Neural crest cell (in vitro differentiated cells): ENCODE results near the gene CBR3. TPM values are rescaled to one million over a fixed set of nuclear protein-coding genes. Genes with fewer than 3 reads are reported as not detected.

Experiments used
- DNase-seq: peaks from one replicate; pipeline ENCODE4 v3.0.0; 2021; ENCODE audit warnings: low read depth, mixed read lengths, low spot score
- H3K27ac Mint-ChIP-seq: one replicate; pipeline ENCODE4 v1.8.0; 2021; ENCODE audit warnings: mild to moderate bottlenecking, mixed read lengths; ENCODE audit not compliant: unreplicated experiment
- H3K27me3 Mint-ChIP-seq: 2 replicates; pipeline ENCODE4 v1.8.0; 2021; ENCODE audit warnings: low read depth, mild to moderate bottlenecking, mixed read lengths
- H3K36me3 Mint-ChIP-seq: 2 replicates; pipeline ENCODE4 v1.8.0; 2021; ENCODE audit warnings: low read depth, mild to moderate bottlenecking, mixed read lengths
- H3K4me1 Mint-ChIP-seq: 2 replicates; pipeline ENCODE4 v1.8.0; 2021; ENCODE audit warnings: mixed read lengths
- H3K4me3 Mint-ChIP-seq: one replicate; pipeline ENCODE4 v1.8.0; 2021; ENCODE audit warnings: mild to moderate bottlenecking, mixed read lengths
- H3K9me3 Mint-ChIP-seq: 2 replicates; pipeline ENCODE4 v1.8.0; 2021; ENCODE audit warnings: mixed read lengths
- total RNA-seq: library from RNA; stranded (reverse); gene quantifications from 2 replicates; pipeline ENCODE4 v1.2.1, GENCODE V29; 2021
- TF ChIP-seq, protein P1 (sequence below): fragments of 200-600 bp; sonication (generic); conservative IDR thresholded peaks from 2 replicates; pipeline ENCODE4 v1.5.0; 2021; ENCODE audit warnings: antibody characterized with exemption, mild to moderate bottlenecking

CBR3 gene
- total RNA-seq, 1 donor from 2014 or later = 2.8 TPM

DNA sequence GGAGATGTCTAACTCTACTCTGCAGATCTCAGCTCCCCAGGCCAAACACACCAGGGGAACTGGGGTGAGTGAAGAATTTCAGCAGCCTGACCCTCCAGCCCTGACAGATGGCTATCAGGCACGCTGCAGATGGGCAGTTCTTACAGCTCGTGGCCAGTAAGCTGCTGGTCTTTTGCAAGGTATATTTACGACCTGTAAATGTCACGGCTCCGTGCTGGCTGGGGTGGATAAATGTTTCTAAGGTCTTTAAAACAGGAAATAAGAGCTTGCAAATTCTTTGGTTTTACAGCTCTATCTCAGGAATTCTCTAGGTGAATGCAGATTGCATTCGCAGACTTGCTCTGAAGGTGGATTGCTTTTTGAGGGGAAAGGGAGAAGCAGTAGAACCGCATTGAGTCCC lies 31.8 kb downstream of the CBR3 start:
- peaks cover 10% of the 10 kb centered on the region for H3K36me3 Mint-ChIP-seq
- H3K27me3 Mint-ChIP-seq = no peaks in the 10 kb centered on the region
- H3K4me3 Mint-ChIP-seq = no peak overlapping the region
- no peaks in the 10 kb centered on the region for H3K9me3 Mint-ChIP-seq
- H3K4me1 Mint-ChIP-seq = peaks cover 15% of the 10 kb centered on the region
- DNase-seq = no peak
- TF ChIP-seq, protein P1, sequence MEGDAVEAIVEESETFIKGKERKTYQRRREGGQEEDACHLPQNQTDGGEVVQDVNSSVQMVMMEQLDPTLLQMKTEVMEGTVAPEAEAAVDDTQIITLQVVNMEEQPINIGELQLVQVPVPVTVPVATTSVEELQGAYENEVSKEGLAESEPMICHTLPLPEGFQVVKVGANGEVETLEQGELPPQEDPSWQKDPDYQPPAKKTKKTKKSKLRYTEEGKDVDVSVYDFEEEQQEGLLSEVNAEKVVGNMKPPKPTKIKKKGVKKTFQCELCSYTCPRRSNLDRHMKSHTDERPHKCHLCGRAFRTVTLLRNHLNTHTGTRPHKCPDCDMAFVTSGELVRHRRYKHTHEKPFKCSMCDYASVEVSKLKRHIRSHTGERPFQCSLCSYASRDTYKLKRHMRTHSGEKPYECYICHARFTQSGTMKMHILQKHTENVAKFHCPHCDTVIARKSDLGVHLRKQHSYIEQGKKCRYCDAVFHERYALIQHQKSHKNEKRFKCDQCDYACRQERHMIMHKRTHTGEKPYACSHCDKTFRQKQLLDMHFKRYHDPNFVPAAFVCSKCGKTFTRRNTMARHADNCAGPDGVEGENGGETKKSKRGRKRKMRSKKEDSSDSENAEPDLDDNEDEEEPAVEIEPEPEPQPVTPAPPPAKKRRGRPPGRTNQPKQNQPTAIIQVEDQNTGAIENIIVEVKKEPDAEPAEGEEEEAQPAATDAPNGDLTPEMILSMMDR = no peak
- peak overlapping the region; percentile 35 for H3K27ac Mint-ChIP-seq

DNA sequence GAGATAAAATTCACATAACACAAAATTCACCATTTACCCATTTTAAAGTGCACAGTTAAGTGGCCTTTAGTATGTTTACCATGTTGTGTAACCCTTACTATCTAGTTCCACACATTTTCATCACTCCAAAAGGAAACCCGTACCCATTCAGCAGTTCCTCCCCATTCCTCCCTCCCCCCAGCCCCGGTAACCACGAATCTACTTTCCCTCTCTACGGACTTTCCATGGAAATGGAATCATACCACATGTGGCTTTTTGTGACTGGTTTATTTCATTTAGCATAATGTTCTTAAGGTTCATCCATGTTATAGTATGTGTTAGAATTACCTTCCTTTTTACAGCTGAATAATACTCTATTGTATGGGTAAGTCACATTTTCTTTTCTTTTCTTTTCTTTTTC lies 32.7 kb downstream of the CBR3 start:
- TF ChIP-seq, protein P1 = no peak
- Mint-ChIP-seq H3K9me3 (no peaks in the 10 kb centered on the region), H3K4me3 (no peak overlapping the region), H3K36me3 (peaks cover 10% of the 10 kb centered on the region), H3K27ac (no peak overlapping the region), H3K4me1 (peaks cover 15% of the 10 kb centered on the region), H3K27me3 (no peaks in the 10 kb centered on the region)
- no peak for DNase-seq

DNA sequence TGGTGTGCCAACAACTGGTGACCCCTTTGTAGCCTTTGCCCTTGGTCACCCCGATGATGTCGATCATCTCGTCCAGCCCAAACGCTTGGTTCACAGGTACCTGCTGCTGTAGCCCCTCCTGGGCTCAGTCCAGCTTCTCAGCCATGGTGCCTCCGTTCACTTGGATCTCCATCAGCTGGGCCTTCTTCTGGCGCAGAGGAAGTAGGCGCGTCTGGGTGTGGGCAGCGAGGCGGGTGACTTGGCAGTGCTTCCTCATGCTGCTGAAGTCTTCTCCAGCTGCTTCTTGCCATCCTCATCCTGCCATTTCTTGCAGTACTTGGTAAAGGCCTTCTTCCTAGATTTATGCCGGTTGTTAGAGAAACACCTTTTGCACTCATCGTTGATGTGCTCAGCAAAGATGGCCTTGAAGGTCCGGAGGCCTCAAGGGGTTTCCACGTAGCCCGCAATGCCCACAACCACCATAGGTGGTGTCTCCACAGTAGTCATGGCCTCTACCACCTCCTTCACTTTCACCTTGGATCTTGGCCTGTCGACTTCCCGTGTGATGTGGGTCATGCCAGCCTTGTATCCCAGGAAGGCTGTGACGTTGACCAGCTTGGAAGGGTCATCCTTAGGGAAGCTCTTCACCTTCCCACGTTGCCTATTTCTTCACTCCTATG lies 34.7 kb downstream of the CBR3 start:
- no peak for DNase-seq
- H3K9me3 Mint-ChIP-seq = no peaks in the 10 kb centered on the region
- H3K27ac Mint-ChIP-seq = no peak overlapping the region
- no peaks in the 10 kb centered on the region for H3K27me3 Mint-ChIP-seq
- peaks cover 1% of the 10 kb centered on the region for H3K4me1 Mint-ChIP-seq
- H3K36me3 Mint-ChIP-seq = peaks cover 10% of the 10 kb centered on the region
- TF ChIP-seq, protein P1 = no peak
- H3K4me3 Mint-ChIP-seq = no peak overlapping the region

DNA sequence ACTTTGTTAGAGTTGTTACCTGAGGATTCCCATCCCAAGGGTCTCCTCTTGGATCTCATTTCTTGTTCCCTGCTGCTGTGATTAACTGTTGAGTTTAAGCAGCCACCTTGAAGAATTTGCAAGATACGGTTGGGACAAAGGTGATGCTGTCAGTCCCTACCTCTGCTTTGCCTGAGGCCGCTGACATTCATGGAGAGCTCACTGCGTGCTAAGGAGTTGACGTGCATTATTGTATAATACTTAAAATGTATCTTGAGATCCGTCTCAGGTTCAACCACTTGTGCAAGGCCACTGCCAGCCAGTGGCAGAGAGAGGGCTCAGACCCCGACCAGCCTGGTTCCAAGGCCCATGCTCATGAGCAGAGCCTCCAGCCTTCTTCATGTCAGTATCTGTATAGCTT lies 35.9 kb downstream of the CBR3 start:
- TF ChIP-seq, protein P1 = no peak
- Mint-ChIP-seq H3K27me3 (no peaks in the 10 kb centered on the region), H3K4me1 (no peaks in the 10 kb centered on the region), H3K4me3 (no peak overlapping the region), H3K27ac (no peak overlapping the region), H3K9me3 (no peaks in the 10 kb centered on the region), H3K36me3 (peaks cover 10% of the 10 kb centered on the region)
- DNase-seq = no peak

DNA sequence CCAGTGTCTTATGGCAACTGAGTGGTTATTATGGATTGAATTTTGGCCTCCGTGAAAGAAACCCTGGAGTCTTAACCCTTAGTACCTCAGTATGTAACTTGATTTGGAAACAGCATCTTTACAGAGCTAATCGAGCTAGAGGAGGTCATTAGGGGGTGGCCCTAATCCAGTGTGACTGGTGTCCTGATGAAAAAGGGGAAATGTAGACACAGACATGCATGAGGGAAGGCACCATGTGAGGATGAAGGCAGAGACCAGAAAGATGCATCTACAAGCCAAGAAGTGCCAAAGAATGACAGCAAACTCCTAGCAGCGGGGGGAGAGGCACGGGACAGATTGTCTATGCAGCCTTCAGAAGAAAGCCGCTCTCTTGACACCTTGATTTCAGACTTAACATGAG lies 36.5 kb downstream of the CBR3 start:
- Mint-ChIP-seq H3K9me3 (no peaks in the 10 kb centered on the region), H3K27ac (no peak overlapping the region), H3K27me3 (no peaks in the 10 kb centered on the region), H3K4me3 (no peak overlapping the region), H3K36me3 (peaks cover 10% of the 10 kb centered on the region), H3K4me1 (no peaks in the 10 kb centered on the region)
- no peak for DNase-seq
- TF ChIP-seq, protein P1 = no peak
